ENCODE results near the gene SELENOK. TPM values are rescaled to one million over a fixed set of nuclear protein-coding genes. Genes with fewer than 3 reads are reported as not detected.

Gene SELENOK
- total and polyA plus RNA-seq, 2 of the 13 experiments (the other 11 are each of a cell fraction or from before 2014, with no cell fraction given) = 67.0 to 81.0 TPM

- TF ChIP-seq ZNF276 (CRISPR knock-in tag; IDR thresholded peaks at IDR 0.05; ENCODE audit: low read depth) (peak; percentile 38; the same call in 1 of the 2 replicates), KDM4B (CRISPR knock-in tag; IDR thresholded peaks at IDR 0.05) (peak; percentile 96), FOXO4 (CRISPR knock-in tag; conservative IDR thresholded peaks at IDR 0.05) (no peak), ZNF597 (CRISPR knock-in tag; IDR thresholded peaks at IDR 0.05) (no peak), KDM5B (CRISPR knock-in tag; IDR thresholded peaks at IDR 0.05; ENCODE audit: borderline replicate concordance) (peak; percentile 88; the same call in 1 of the 2 replicates), ZNF543 (CRISPR knock-in tag; IDR thresholded peaks at IDR 0.05) (peak; percentile 75; the same call in 1 of the 2 replicates), REPIN1 (CRISPR knock-in tag; IDR thresholded peaks at IDR 0.05; ENCODE audit: borderline replicate concordance, low read depth) (peak; percentile 93), FLYWCH1 (CRISPR knock-in tag; IDR thresholded peaks at IDR 0.05) (peak; percentile 34; the same call in 1 of the 2 replicates), MYC (CRISPR knock-in tag; IDR thresholded peaks at IDR 0.05; ENCODE audit: borderline replicate concordance) (peak; percentile 62; the same call in 1 of the 2 replicates), HNRNPLL (IDR thresholded peaks at IDR 0.05; ENCODE audit: low read depth, low read length, poor library complexity, severe bottlenecking) (peak; percentile 72), ARID5B (CRISPR knock-in tag; IDR thresholded peaks at IDR 0.05) (peak; percentile 73)
These were observed 9.7 kb downstream of the SELENOK start, which contains the start of gene ACTR8 (continued) for GRCh38 chr3:53881691-53882593.
